ENCODE measurements around the gene ERCC6. TPM values are rescaled to one million over a fixed set of nuclear protein-coding genes. Genes with fewer than 3 reads are reported as not detected.

Gene ERCC6
- total RNA-seq, 1 experiment from 2014 or later = 18.2 TPM

GRCh38 chr10:49577182-49577925, 38.4 kb upstream of the ERCC6 start:
- Histone ChIP-seq H3K18ac (ENCODE audit: insufficient read length, low read depth, low read length) (no peak overlapping the region), H3K79me1 (ENCODE audit: insufficient read depth, low read depth, low read length, poor library complexity, severe bottlenecking) (no peaks in the 10 kb centered on the region), H2AK5ac (ENCODE audit: insufficient read length, low read length) (no peak overlapping the region), H3K14ac (ENCODE audit: insufficient read depth, low read length) (no peak overlapping the region), H3K27me3 (ENCODE audit: insufficient read depth, low read length) (no peaks in the 10 kb centered on the region), H3K9ac (ENCODE audit: extremely low read depth, insufficient read length, low read length) (no peak overlapping the region), H3K4me1 (ENCODE audit: insufficient read depth, low read length) (no peaks in the 10 kb centered on the region), H3K27ac (ENCODE audit: insufficient read length, low read depth, low read length) (no peak overlapping the region), H4K5ac (ENCODE audit: insufficient read length, low read depth, low read length) (no peak overlapping the region), H2AFZ (ENCODE audit: low read length) (no peak overlapping the region), H2BK15ac (ENCODE audit: low read depth, low read length) (no peak overlapping the region), H3K4me2 (ENCODE audit: insufficient read depth, insufficient read length, low read length) (no peak overlapping the region), H2BK12ac (ENCODE audit: insufficient read length, low read depth, low read length) (no peak overlapping the region), H3K23ac (ENCODE audit: insufficient read length, low read depth, low read length) (no peak overlapping the region), H3T11ph (ENCODE audit: low read length) (no peak overlapping the region), H3K56ac (ENCODE audit: insufficient read length, low read depth, low read length) (no peak overlapping the region), H3K4ac (ENCODE audit: low read depth, low read length) (no peak overlapping the region), H4K8ac (replicated peaks; ENCODE audit: insufficient read length, low read depth, low read length) (no peak overlapping the region), H3K23me2 (ENCODE audit: insufficient read length, low read depth, low read length, poor library complexity, severe bottlenecking) (no peaks in the 10 kb centered on the region), H3K79me2 (ENCODE audit: insufficient read depth, low read length) (no peaks in the 10 kb centered on the region), H4K91ac (ENCODE audit: insufficient read length, low read depth, low read length) (no peak overlapping the region), H4K20me1 (ENCODE audit: control insufficient read depth, insufficient read depth, insufficient read length) (no peaks in the 10 kb centered on the region), H2BK120ac (ENCODE audit: low read depth, low read length, poor library complexity, severe bottlenecking) (no peak overlapping the region), H2BK20ac (ENCODE audit: low read depth, low read length, poor library complexity, severe bottlenecking) (no peak overlapping the region), H3K9me3 (ENCODE audit: control insufficient read depth, low read depth, low read length) (no peaks in the 10 kb centered on the region), H2BK5ac (ENCODE audit: insufficient read length, low read length) (no peak overlapping the region)
- Mint-ChIP-seq H3K4me1 (no peaks in the 10 kb centered on the region; a peak in 1 of 4 replicates), H3K4me3 (no peak overlapping the region), H3K36me3 (ENCODE audit: insufficient read depth in 1 of 3, low read depth in 3 of 3) (no peaks in the 10 kb centered on the region), H3K27ac (no peak overlapping the region), H3K9me3 (no peaks in the 10 kb centered on the region; a peak in 1 of 5 replicates), H3K27me3 (ENCODE audit: low read depth) (peaks cover 10% of the 10 kb centered on the region)
- TF ChIP-seq CTCF (conservative IDR thresholded peaks at IDR 0.05) = no peak
- WGBS (ENCODE audit: extremely low coverage, insufficient read length, low lambda C conversion rate) = no CpG with 5 or more reads among the region's 2 CpGs
- DNase-seq = no peak
